ENCODE measurements around the gene E2F6. TPM values are rescaled to one million over a fixed set of nuclear protein-coding genes. Genes with fewer than 3 reads are reported as not detected.
A peak's percentile ranks its signal among the peaks of the same experiment; 100 is the strongest.

The E2F6 gene
- total and polyA plus RNA-seq, 9 of the 15 experiments (the other 6 are each of a cell fraction or from before 2014, with no cell fraction given), result 13.6 to 33.9 (median 26.1) TPM

DNA sequence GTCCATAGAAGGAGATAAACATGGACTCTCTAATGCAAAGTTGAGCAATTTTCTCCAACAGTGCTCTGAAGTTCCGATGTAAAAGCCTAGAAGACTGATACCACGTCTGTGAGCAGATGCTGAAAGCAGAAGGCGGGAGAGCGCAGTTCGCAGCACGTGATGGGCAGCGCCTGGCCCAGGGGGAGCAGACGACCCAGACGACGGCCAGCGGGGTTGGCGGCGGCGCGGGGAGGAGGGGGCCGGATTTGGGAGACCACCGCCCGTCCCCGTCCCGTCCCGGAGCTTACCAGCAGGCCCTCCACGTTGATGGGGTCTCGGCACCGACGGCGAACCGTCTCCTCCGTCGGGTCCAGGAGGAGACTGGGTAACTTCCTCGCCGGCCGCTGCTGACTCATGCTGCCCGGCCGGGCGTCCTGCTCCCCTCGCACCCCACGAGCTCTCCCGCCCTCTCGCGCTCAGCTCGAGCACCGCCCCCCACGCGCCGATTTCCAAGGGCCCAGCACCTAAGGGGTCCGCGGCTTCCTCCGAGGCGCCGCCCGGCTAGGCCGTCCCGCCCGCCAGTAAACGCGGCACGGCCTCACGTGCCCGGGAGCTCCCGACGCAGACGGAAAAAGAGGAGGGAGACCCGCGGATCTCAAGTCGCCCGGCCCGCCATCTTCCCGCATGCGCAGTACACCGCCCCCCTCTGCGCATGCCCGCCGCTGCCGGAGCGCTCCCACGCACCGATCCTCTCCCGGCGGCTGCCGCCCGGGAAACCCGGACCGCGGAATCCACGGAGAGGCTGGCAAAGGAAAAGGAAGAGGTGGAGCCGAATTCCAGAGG is at the start of gene E2F6 (continued):
- no peak for TF ChIP-seq CBX8 (IDR thresholded peaks at IDR 0.05; ENCODE audit: borderline replicate concordance, extremely low read depth, low read depth, low read length, poor library complexity, severe bottlenecking)
- TF ChIP-seq KLF16 (IDR thresholded peaks at IDR 0.05), result peak; percentile 78; the same call in 1 of the 2 replicates
- TF ChIP-seq SMARCB1 (IDR thresholded peaks at IDR 0.05; ENCODE audit: insufficient read length, low read depth), result no peak
- TF ChIP-seq ELF2 (CRISPR knock-in tag; IDR thresholded peaks at IDR 0.05), result no peak
- TF ChIP-seq, protein P1, sequence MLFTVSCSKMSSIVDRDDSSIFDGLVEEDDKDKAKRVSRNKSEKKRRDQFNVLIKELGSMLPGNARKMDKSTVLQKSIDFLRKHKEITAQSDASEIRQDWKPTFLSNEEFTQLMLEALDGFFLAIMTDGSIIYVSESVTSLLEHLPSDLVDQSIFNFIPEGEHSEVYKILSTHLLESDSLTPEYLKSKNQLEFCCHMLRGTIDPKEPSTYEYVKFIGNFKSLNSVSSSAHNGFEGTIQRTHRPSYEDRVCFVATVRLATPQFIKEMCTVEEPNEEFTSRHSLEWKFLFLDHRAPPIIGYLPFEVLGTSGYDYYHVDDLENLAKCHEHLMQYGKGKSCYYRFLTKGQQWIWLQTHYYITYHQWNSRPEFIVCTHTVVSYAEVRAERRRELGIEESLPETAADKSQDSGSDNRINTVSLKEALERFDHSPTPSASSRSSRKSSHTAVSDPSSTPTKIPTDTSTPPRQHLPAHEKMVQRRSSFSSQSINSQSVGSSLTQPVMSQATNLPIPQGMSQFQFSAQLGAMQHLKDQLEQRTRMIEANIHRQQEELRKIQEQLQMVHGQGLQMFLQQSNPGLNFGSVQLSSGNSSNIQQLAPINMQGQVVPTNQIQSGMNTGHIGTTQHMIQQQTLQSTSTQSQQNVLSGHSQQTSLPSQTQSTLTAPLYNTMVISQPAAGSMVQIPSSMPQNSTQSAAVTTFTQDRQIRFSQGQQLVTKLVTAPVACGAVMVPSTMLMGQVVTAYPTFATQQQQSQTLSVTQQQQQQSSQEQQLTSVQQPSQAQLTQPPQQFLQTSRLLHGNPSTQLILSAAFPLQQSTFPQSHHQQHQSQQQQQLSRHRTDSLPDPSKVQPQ (CRISPR knock-in tag; IDR thresholded peaks at IDR 0.05; ENCODE audit: borderline replicate concordance), result no peak
- no peak for TF ChIP-seq POLR2AphosphoS2 (IDR thresholded peaks at IDR 0.05; ENCODE audit: low read length)
- TF ChIP-seq TBP (optimal IDR thresholded peaks at IDR 0.05; ENCODE audit: low read depth, low read length), result peak; percentile 72
- TF ChIP-seq KLF6 (CRISPR knock-in tag; IDR thresholded peaks at IDR 0.05; ENCODE audit: borderline replicate concordance), result no peak
- TF ChIP-seq HNRNPH1 (optimal IDR thresholded peaks at IDR 0.05; ENCODE audit: low read depth, low read length), result no peak
- TF ChIP-seq, protein P2, sequence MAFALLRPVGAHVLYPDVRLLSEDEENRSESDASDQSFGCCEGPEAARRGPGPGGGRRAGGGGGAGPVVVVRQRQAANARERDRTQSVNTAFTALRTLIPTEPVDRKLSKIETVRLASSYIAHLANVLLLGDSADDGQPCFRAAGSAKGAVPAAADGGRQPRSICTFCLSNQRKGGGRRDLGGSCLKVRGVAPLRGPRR (CRISPR knock-in tag; IDR thresholded peaks at IDR 0.05), result no peak
- peak in 1 of 2 experiments; percentile 95; a peak in 3 of 4 replicates for TF ChIP-seq MAZ (CRISPR knock-in tag; conservative IDR thresholded peaks at IDR 0.05 in 1 of 2, IDR thresholded peaks at IDR 0.05 in 1 of 2)
- TF ChIP-seq, protein P3, sequence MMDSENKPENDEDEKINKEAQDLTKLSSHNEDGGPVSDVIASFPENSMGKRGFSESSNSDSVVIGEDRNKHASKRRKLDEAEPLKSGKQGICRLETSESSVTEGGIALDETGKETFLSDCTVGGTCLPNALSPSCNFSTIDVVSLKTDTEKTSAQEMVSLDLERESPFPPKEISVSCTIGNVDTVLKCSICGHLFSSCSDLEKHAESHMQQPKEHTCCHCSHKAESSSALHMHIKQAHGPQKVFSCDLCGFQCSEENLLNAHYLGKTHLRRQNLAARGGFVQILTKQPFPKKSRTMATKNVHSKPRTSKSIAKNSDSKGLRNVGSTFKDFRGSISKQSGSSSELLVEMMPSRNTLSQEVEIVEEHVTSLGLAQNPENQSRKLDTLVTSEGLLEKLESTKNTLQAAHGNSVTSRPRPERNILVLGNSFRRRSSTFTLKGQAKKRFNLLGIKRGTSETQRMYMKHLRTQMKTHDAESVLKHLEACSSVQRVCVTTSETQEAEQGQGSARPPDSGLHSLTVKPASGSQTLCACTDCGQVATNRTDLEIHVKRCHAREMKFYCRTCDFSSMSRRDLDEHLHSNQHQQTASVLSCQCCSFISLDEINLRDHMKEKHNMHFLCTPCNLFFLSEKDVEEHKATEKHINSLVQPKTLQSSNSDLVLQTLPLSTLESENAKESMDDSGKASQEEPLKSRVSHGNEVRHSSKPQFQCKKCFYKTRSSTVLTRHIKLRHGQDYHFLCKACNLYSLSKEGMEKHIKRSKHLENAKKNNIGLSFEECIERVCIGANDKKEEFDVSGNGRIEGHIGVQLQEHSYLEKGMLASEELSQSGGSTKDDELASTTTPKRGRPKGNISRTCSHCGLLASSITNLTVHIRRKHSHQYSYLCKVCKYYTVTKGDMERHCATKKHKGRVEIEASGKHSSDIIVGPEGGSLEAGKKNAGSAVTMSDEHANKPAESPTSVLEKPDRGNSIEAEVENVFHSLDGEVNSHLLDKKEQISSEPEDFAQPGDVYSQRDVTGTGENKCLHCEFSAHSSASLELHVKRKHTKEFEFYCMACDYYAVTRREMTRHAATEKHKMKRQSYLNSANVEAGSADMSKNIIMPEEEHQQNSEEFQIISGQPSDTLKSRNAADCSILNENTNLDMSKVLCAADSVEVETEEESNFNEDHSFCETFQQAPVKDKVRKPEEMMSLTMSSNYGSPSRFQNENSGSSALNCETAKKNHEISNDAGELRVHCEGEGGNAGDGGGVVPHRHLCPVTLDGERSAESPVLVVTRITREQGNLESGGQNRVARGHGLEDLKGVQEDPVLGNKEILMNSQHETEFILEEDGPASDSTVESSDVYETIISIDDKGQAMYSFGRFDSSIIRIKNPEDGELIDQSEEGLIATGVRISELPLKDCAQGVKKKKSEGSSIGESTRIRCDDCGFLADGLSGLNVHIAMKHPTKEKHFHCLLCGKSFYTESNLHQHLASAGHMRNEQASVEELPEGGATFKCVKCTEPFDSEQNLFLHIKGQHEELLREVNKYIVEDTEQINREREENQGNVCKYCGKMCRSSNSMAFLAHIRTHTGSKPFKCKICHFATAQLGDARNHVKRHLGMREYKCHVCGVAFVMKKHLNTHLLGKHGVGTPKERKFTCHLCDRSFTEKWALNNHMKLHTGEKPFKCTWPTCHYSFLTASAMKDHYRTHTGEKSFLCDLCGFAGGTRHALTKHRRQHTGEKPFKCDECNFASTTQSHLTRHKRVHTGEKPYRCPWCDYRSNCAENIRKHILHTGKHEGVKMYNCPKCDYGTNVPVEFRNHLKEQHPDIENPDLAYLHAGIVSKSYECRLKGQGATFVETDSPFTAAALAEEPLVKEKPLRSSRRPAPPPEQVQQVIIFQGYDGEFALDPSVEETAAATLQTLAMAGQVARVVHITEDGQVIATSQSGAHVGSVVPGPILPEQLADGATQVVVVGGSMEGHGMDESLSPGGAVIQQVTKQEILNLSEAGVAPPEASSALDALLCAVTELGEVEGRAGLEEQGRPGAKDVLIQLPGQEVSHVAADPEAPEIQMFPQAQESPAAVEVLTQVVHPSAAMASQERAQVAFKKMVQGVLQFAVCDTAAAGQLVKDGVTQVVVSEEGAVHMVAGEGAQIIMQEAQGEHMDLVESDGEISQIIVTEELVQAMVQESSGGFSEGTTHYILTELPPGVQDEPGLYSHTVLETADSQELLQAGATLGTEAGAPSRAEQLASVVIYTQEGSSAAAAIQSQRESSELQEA (IDR thresholded peaks at IDR 0.05; ENCODE audit: low read depth), result no peak
- TF ChIP-seq, protein P4, sequence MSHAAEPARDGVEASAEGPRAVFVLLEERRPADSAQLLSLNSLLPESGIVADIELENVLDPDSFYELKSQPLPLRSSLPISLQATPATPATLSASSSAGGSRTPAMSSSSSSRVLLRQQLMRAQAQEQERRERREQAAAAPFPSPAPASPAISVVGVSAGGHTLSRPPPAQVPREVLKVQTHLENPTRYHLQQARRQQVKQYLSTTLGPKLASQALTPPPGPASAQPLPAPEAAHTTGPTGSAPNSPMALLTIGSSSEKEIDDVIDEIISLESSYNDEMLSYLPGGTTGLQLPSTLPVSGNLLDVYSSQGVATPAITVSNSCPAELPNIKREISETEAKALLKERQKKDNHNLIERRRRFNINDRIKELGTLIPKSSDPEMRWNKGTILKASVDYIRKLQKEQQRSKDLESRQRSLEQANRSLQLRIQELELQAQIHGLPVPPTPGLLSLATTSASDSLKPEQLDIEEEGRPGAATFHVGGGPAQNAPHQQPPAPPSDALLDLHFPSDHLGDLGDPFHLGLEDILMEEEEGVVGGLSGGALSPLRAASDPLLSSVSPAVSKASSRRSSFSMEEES (CRISPR knock-in tag; IDR thresholded peaks at IDR 0.05), result peak; percentile 31; the same call in 1 of the 2 replicates

Data from K562 (cell line).